Smooth muscle cell (in vitro differentiated cells): ENCODE measurements around the gene CPA1. TPM values are rescaled to one million over a fixed set of nuclear protein-coding genes. Genes with fewer than 3 reads are reported as not detected.

Source experiments
- DNase-seq: peaks from one replicate; lab custom pipeline; 2025; ENCODE audit not compliant: unreplicated experiment; lab: John Stamatoyannopoulos, UW
- H2AFZ ChIP-seq: fragments of 200-600 bp; sonication (generic); 2 replicates; pipeline ENCODE4 v1.6.0; 2016; ENCODE audit warnings: antibody characterized with exemption, low read depth, mild to moderate bottlenecking
- H3F3A ChIP-seq: fragments of 200-600 bp; sonication (generic); 2 replicates; pipeline ENCODE4 v1.6.0; 2017; ENCODE audit warnings: antibody characterized with exemption, low read depth
- H3K27ac ChIP-seq: fragments of 200-600 bp; sonication (generic); 2 replicates; pipeline ENCODE4 v1.5.1; 2016; ENCODE audit warnings: low read depth, mild to moderate bottlenecking
- H3K27me3 ChIP-seq: fragments of 200-600 bp; sonication (generic); 2 replicates; pipeline ENCODE4 v1.6.1; 2016; ENCODE audit warnings: low read depth, mild to moderate bottlenecking
- H3K36me3 ChIP-seq: fragments of 200-600 bp; sonication (generic); 2 replicates; pipeline ENCODE4 v1.5.1; 2016; ENCODE audit warnings: low read depth
- H3K4me1 ChIP-seq: fragments of 200-600 bp; sonication (generic); 2 replicates; pipeline ENCODE4 v1.5.1; 2016; ENCODE audit warnings: low read depth
- H3K4me2 ChIP-seq: fragments of 200-600 bp; sonication (generic); 2 replicates; pipeline ENCODE4 v1.6.0; 2016; ENCODE audit warnings: mild to moderate bottlenecking
- H3K4me3 ChIP-seq: fragments of 200-600 bp; sonication (generic); 2 replicates; pipeline ENCODE4 v1.5.1; 2016; ENCODE audit warnings: mild to moderate bottlenecking
- H3K79me2 ChIP-seq: fragments of 200-600 bp; sonication (generic); 2 replicates; pipeline ENCODE4 v1.6.0; 2016; ENCODE audit warnings: low read depth, mild to moderate bottlenecking
- H3K9ac ChIP-seq: fragments of 200-600 bp; sonication (generic); 2 replicates; pipeline ENCODE4 v1.6.0; 2016; ENCODE audit warnings: low read depth
- H3K9me3 ChIP-seq: fragments of 200-600 bp; sonication (generic); replicated peaks from 2 replicates; pipeline ENCODE4 v1.5.1; 2016; ENCODE audit warnings: low read depth
- H4K20me1 ChIP-seq: fragments of 200-600 bp; sonication (generic); 2 replicates; pipeline ENCODE4 v1.6.0; 2016; ENCODE audit warnings: low read depth
- CTCF ChIP-seq: fragments of 200-600 bp; sonication (generic); IDR thresholded peaks from 2 replicates; pipeline ENCODE4 v1.5.1; 2017; ENCODE audit warnings: borderline replicate concordance, mild to moderate bottlenecking, antibody characterized with exemption; ENCODE audit not compliant: insufficient read depth, poor library complexity, severe bottlenecking
- WGBS: methylation state at CpG from one replicate; pipeline ENCODE4 v1.1.7; 2016; ENCODE audit warnings: low lambda C conversion rate; 5-methylcytosine and 5-hydroxymethylcytosine counted together
- polyA plus RNA-seq: library from polyadenylated mRNA; unstranded; fragments of >200 nt; fragmentation: Nextera tagmentation; extraction: Ambion mirVana; gene quantifications from 2 replicates; pipeline ENCODE4 v1.2.1, GENCODE V29; 2016
- total RNA-seq: library from RNA; depleted of rRNA; stranded (reverse); fragments of >200 nt; gene quantifications from 2 replicates; pipeline ENCODE4 v1.2.3, GENCODE V29; 2014

CPA1 gene
- total and polyA plus RNA-seq, 2 experiments from 2014 or later: 0.90 to 3.8 TPM

- H3K4me1 ChIP-seq: peaks cover 12% of the 10 kb centered on the region
- H2AFZ ChIP-seq: no peak overlapping the region
- no peak overlapping the region for H3K9ac ChIP-seq
- WGBS: 95% methylated on average over 18 of the region's 18 CpGs
- H3K27ac ChIP-seq: no peak overlapping the region
- no peak overlapping the region for H3K4me2 ChIP-seq
- no peaks in the 10 kb centered on the region for H4K20me1 ChIP-seq
- no peak for DNase-seq
- H3K4me3 ChIP-seq: no peak overlapping the region
- H3K27me3 ChIP-seq: no peaks in the 10 kb centered on the region
- H3K9me3 ChIP-seq: no peaks in the 10 kb centered on the region
- no peaks in the 10 kb centered on the region for H3F3A ChIP-seq
- no peak for TF ChIP-seq CTCF
- no peaks in the 10 kb centered on the region for H3K36me3 ChIP-seq
- no peaks in the 10 kb centered on the region for H3K79me2 ChIP-seq
Measured at GRCh38 chr7:130383187-130383980, 3.1 kb downstream of the CPA1 start.

- H3K27ac ChIP-seq: no peak overlapping the region
- 95% methylated on average over 10 of the region's 10 CpGs for WGBS
- DNase-seq: no peak
Measured at GRCh38 chr7:130384371-130384801, 4.1 kb downstream of the CPA1 start.

GRCh38 chr7:130384841-130385599 lies 4.7 kb downstream of the CPA1 start:
- no peaks in the 10 kb centered on the region for H3K79me2 ChIP-seq
- no peak overlapping the region for H3K9ac ChIP-seq
- H3K4me2 ChIP-seq: no peak overlapping the region
- no peaks in the 10 kb centered on the region for H3K9me3 ChIP-seq
- 97% methylated on average over 13 of the region's 13 CpGs for WGBS
- no peaks in the 10 kb centered on the region for H3F3A ChIP-seq
- H3K4me3 ChIP-seq: no peak overlapping the region
- no peak overlapping the region for H3K27ac ChIP-seq
- H4K20me1 ChIP-seq: no peaks in the 10 kb centered on the region
- TF ChIP-seq CTCF: no peak
- no peaks in the 10 kb centered on the region for H3K36me3 ChIP-seq
- no peak overlapping the region for H2AFZ ChIP-seq
- no peaks in the 10 kb centered on the region for H3K27me3 ChIP-seq
- no peak for DNase-seq
- H3K4me1 ChIP-seq: peaks cover 6% of the 10 kb centered on the region

More at GRCh38 chr7:130384371-130384801, 4.1 kb downstream of the CPA1 start:
- H3K4me1 ChIP-seq: peaks cover 12% of the 10 kb centered on the region
- no peaks in the 10 kb centered on the region for H4K20me1 ChIP-seq
- no peak overlapping the region for H2AFZ ChIP-seq
- no peaks in the 10 kb centered on the region for H3K27me3 ChIP-seq
- no peaks in the 10 kb centered on the region for H3K9me3 ChIP-seq
- H3K9ac ChIP-seq: no peak overlapping the region
- no peak overlapping the region for H3K4me2 ChIP-seq
- no peak overlapping the region for H3K4me3 ChIP-seq
- TF ChIP-seq CTCF: no peak
- H3F3A ChIP-seq: no peaks in the 10 kb centered on the region
- no peaks in the 10 kb centered on the region for H3K79me2 ChIP-seq
- H3K36me3 ChIP-seq: no peaks in the 10 kb centered on the region
